ENCODE data around the gene CNOT11.

CNOT11 gene

GRCh38 chr2:101297383-101297782 is 44.7 kb downstream of the CNOT11 start:
- no peak for TF ChIP-seq CTCF (IDR thresholded peaks at IDR 0.05; ENCODE audit: insufficient read depth, missing control alignments)
- DNase-seq (ENCODE audit: insufficient read length, low spot score): no peak
- FAIRE-seq: no peak

DNA sequence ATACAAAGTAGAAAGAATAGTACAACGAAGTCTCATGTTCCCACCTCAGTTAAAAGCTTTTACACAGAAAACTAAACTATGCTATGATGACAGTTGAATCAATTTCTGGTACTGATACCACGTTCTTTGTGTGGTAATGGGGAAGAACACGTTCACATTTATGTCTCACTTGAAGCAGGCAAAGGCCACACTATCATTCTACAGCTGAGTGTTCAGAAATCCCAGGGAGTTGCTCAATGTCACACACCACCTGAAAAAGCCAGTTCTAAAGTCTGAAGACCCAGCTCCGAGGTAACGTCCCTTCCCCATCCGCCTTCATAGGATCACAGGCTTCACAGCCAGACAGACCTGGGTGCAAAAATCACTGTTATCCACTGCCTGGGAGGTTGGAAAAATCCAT is 46.9 kb downstream of the CNOT11 start:
- no peak for DNase-seq (ENCODE audit: insufficient read length, low spot score)
- no peak for FAIRE-seq
- no peak for TF ChIP-seq CTCF (IDR thresholded peaks at IDR 0.05; ENCODE audit: insufficient read depth, missing control alignments)

GRCh38 chr2:101300164-101300563 is 47.5 kb downstream of the CNOT11 start:
- no peak for TF ChIP-seq CTCF (IDR thresholded peaks at IDR 0.05; ENCODE audit: insufficient read depth, missing control alignments)
- FAIRE-seq: no peak
- DNase-seq (ENCODE audit: insufficient read length, low spot score): no peak

GRCh38 chr2:101300836-101301235 is 48.1 kb downstream of the CNOT11 start:
- no peak for TF ChIP-seq CTCF (IDR thresholded peaks at IDR 0.05; ENCODE audit: insufficient read depth, missing control alignments)
- FAIRE-seq (no peak), DNase-seq (ENCODE audit: insufficient read length, low spot score) (no peak)

GRCh38 chr2:101302016-101302415 is 49.3 kb downstream of the CNOT11 start:
- FAIRE-seq (no peak), DNase-seq (ENCODE audit: insufficient read length, low spot score) (no peak)
- TF ChIP-seq CTCF (IDR thresholded peaks at IDR 0.05; ENCODE audit: insufficient read depth, missing control alignments): no peak

DNA sequence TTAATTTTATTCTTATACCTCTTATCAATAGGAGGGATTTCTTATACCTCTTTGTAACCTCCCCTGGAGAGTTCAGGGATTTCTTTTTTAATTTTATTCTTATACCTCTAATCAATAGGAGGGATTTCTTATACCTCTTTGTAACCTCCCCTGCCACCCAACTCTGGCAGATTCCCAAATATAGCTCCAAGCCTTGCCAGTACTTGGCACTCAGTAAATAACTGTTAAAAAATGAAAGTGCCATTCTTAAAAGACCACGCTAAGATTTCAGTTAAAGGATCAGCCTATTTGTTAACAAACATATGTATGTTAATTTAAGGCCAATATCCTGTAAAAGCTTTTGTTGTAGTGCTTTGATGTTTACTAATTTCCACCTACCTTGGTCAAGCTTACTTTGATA is 51.0 kb downstream of the CNOT11 start:
- TF ChIP-seq CTCF (IDR thresholded peaks at IDR 0.05; ENCODE audit: insufficient read depth, missing control alignments): no peak
- FAIRE-seq: no peak

GRCh38 chr2:101305035-101305434 is 52.3 kb downstream of the CNOT11 start:
- FAIRE-seq (no peak), DNase-seq (ENCODE audit: insufficient read length, low spot score) (no peak)

More for the DNA sequence above, 51.0 kb downstream of the CNOT11 start:
- no peak for DNase-seq (ENCODE audit: insufficient read length, low spot score)

More at GRCh38 chr2:101305035-101305434, 52.3 kb downstream of the CNOT11 start:
- TF ChIP-seq CTCF (IDR thresholded peaks at IDR 0.05; ENCODE audit: insufficient read depth, missing control alignments): no peak
